Adrenal gland (tissue), 5 donors: ENCODE data around the gene LGALS3BP.

ENCODE experiments used
- POLR2A ChIP-seq, 2 donors: fragments of 450-650 bp; IDR thresholded peaks; one replicate each; pipeline ENCODE4 v1.6.1; 2017; ENCODE audit warnings: antibody characterized with exemption in 2 of 2, mild to moderate bottlenecking in 2 of 2, moderate library complexity in 1 of 2
- TF ChIP-seq, protein P1 (sequence below), 6 experiments: fragments of 450-650 bp in 4 of 6; fragments of 200-600 bp in 2 of 6; sonication (generic) in 1 of 6; IDR thresholded peaks; 1 replicate in 5 of 6; 2 replicates in 1 of 6; pipeline versions ENCODE4 v1.5.1 to v1.8.0; 2016 to 2021; ENCODE audit warnings: antibody characterized with exemption in 6 of 6, mild to moderate bottlenecking in 2 of 6, moderate library complexity in 1 of 6
- donor health status: DM: no; HTN: no; CAD: no.

DNA sequence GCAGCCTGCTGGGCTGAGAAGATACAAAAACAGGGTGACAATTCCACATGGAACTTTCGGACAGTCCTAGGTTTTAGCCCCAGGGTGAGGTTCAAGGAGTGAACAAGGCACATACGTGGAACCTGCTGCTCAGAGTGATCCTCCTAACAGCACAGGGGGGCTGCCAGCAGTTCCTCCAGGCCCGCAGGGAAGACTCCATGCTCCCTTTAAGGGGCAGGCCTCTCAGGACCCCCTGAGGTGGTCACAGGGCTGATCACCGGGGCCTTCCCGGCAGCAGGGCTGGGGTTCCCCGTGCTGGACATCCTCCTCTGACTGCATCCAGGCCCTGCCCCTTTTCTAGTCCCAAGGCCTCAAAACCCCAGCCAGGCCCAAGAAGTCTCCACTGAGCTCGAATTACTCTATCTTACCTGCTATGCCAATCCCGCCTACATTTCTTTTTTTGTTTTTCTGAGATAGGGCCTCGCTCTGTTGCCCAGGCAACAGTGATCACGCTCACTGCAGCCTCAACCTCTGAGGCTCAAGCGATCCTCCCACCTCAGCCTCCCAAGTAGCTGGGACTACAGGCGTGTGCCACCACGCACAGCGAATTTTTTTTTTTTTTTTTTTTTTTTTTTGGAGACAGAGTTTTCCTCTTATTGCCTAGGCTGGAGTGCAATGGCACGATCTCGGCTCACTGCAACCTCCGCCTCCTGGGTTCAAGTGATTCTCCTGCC is 19.5 kb upstream of the LGALS3BP start:
- no peak for TF ChIP-seq POLR2A (IDR thresholded peaks at IDR 0.05)
- TF ChIP-seq, protein P1, sequence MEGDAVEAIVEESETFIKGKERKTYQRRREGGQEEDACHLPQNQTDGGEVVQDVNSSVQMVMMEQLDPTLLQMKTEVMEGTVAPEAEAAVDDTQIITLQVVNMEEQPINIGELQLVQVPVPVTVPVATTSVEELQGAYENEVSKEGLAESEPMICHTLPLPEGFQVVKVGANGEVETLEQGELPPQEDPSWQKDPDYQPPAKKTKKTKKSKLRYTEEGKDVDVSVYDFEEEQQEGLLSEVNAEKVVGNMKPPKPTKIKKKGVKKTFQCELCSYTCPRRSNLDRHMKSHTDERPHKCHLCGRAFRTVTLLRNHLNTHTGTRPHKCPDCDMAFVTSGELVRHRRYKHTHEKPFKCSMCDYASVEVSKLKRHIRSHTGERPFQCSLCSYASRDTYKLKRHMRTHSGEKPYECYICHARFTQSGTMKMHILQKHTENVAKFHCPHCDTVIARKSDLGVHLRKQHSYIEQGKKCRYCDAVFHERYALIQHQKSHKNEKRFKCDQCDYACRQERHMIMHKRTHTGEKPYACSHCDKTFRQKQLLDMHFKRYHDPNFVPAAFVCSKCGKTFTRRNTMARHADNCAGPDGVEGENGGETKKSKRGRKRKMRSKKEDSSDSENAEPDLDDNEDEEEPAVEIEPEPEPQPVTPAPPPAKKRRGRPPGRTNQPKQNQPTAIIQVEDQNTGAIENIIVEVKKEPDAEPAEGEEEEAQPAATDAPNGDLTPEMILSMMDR (IDR thresholded peaks at IDR 0.05), result no peak
